H1 (cell line): ENCODE measurements around the gene GUCA2B. TPM values are rescaled to one million over a fixed set of nuclear protein-coding genes. Genes with fewer than 3 reads are reported as not detected.

Experiments
- CTCF ChIA-PET: fragments of 300-600 bp; sonication (Branson Sonifier 250); formaldehyde crosslinking; loops from one replicate; lab custom pipeline; 2021; ENCODE audit not compliant: partially characterized antibody; lab: Charles Lee
- POLR2A ChIA-PET: fragments of 300-600 bp; sonication (Branson Sonifier 250); formaldehyde crosslinking; loops from one replicate; lab custom pipeline; 2021; ENCODE audit warnings: inconsistent platforms; ENCODE audit not compliant: partially characterized antibody; lab: Charles Lee
- DNase-seq, 2 experiments: peaks; one replicate each; pipeline versions ENCODE4 v3.0.0 to v3.0.0-alpha.2; 2010 to 2022; ENCODE audit warnings: low spot score in 2 of 2, low read depth in 1 of 2, mixed read lengths in 1 of 2
- FAIRE-seq: peaks from 2 replicates; lab custom pipeline; 2011; peaks lifted over from hg19 to GRCh38; lab: Jason Lieb, UNC
- H2AFZ ChIP-seq: 2 replicates; pipeline ENCODE4 v1.8.1; 2012; ENCODE audit warnings: low read length, inconsistent platforms
- H2AK5ac ChIP-seq: 2 replicates; pipeline ENCODE4 v1.6.1; 2013; ENCODE audit warnings: low read depth, low read length
- H2BK120ac ChIP-seq: replicated peaks from 2 replicates; pipeline ENCODE3; 2013; ENCODE audit warnings: low read depth, low read length, inconsistent platforms
- H2BK12ac ChIP-seq: 2 replicates; pipeline ENCODE4 v1.6.1; 2013; ENCODE audit warnings: low read depth, low read length
- H2BK15ac ChIP-seq: 2 replicates; pipeline ENCODE4 v1.6.1; 2013; ENCODE audit warnings: low read length
- H2BK20ac ChIP-seq: 2 replicates; pipeline ENCODE4 v1.6.1; 2013; ENCODE audit warnings: low read length
- H2BK5ac ChIP-seq: 2 replicates; pipeline ENCODE4 v1.6.1; 2013; ENCODE audit warnings: low read depth, low read length
- H3K14ac ChIP-seq: 2 replicates; pipeline ENCODE4 v1.6.1; 2013; ENCODE audit warnings: inconsistent platforms; ENCODE audit not compliant: insufficient read length
- H3K18ac ChIP-seq: 2 replicates; pipeline ENCODE4 v1.6.1; 2013; ENCODE audit warnings: low read length; ENCODE audit errors: extremely low read depth
- H3K23ac ChIP-seq: 2 replicates; pipeline ENCODE4 v1.6.1; 2013; ENCODE audit warnings: inconsistent platforms; ENCODE audit not compliant: insufficient read length
- H3K23me2 ChIP-seq: 2 replicates; pipeline ENCODE4 v1.6.1; 2013; ENCODE audit warnings: low read depth, low read length
- H3K27ac ChIP-seq: 2 replicates; pipeline ENCODE4 v1.6.1; 2011; ENCODE audit warnings: low read depth, low read length, inconsistent platforms
- H3K27me3 ChIP-seq, 4 experiments: replicated peaks in 1 of 4; 1 replicate in 1 of 4; 2 replicates in 3 of 4; pipeline versions ENCODE4 v1.6.1 to v1.8.1; 2011 to 2013; ENCODE audit warnings: low read length in 3 of 4, mild to moderate bottlenecking in 3 of 4, inconsistent platforms in 2 of 4, mixed read lengths in 2 of 4, moderate library complexity in 1 of 4; ENCODE audit not compliant: control insufficient read depth in 3 of 4, insufficient read depth in 3 of 4; ENCODE audit errors: extremely low read depth in 1 of 4
- H3K36me3 ChIP-seq, 4 experiments: 2 replicates each; pipeline versions ENCODE4 v1.6.1 to v1.8.1; 2011 to 2013; ENCODE audit warnings: mild to moderate bottlenecking in 4 of 4, low read length in 3 of 4, moderate library complexity in 2 of 4, control low read depth in 1 of 4, inconsistent platforms in 1 of 4; ENCODE audit not compliant: insufficient read depth in 4 of 4, control insufficient read depth in 2 of 4
- H3K4ac ChIP-seq: replicated peaks from 2 replicates; pipeline ENCODE3; 2013; ENCODE audit warnings: low read length, low read depth, mixed read lengths, inconsistent platforms; ENCODE audit not compliant: insufficient read length
- H3K4me1 ChIP-seq, 4 experiments: replicated peaks in 1 of 4; 1 replicate in 1 of 4; 2 replicates in 3 of 4; pipeline versions ENCODE4 v1.6.1 to v1.8.1; 2011 to 2013; ENCODE audit warnings: low read length in 3 of 4, inconsistent platforms in 2 of 4, mixed read lengths in 1 of 4; ENCODE audit not compliant: insufficient read depth in 4 of 4, control insufficient read depth in 3 of 4
- H3K4me2 ChIP-seq, 2 experiments: 2 replicates each; pipeline versions ENCODE4 v1.6.1 to v1.8.1; 2011 to 2013; ENCODE audit warnings: low read depth in 2 of 2, low read length in 2 of 2, control low read depth in 1 of 2, inconsistent platforms in 1 of 2, mild to moderate bottlenecking in 1 of 2; ENCODE audit not compliant: insufficient read depth in 1 of 2
- H3K4me3 ChIP-seq, 4 experiments: fragments of 200-600, 300-600 bp in 1 of 4; sonication (generic), shearing (Covaris generic), sonication (Bioruptor Twin) in 1 of 4; 2 replicates each; pipeline versions ENCODE4 v1.5.1 to v1.8.1; 2011 to 2016; ENCODE audit warnings: low read length in 4 of 4, low read depth in 3 of 4, control low read depth in 2 of 4, inconsistent platforms in 2 of 4, mild to moderate bottlenecking in 2 of 4, mixed read lengths in 1 of 4, moderate library complexity in 1 of 4; ENCODE audit not compliant: insufficient read depth in 2 of 4; ENCODE audit errors: extremely low read depth in 1 of 4
- H3K56ac ChIP-seq: replicated peaks from 2 replicates; pipeline ENCODE3; 2013; ENCODE audit warnings: low read depth, mild to moderate bottlenecking, mixed read lengths, low read length, inconsistent platforms; ENCODE audit not compliant: insufficient read length
- H3K79me1 ChIP-seq: 2 replicates; pipeline ENCODE4 v1.6.1; 2013; ENCODE audit warnings: low read depth, low read length, control low read depth
- H3K79me2 ChIP-seq, 2 experiments: 2 replicates each; pipeline versions ENCODE4 v1.6.1 to v1.8.1; 2012 to 2013; ENCODE audit warnings: low read length in 2 of 2, mild to moderate bottlenecking in 2 of 2, inconsistent platforms in 1 of 2; ENCODE audit not compliant: insufficient read depth in 2 of 2, control insufficient read depth in 1 of 2
- H3K9ac ChIP-seq, 4 experiments: replicated peaks in 1 of 4; 1 replicate in 1 of 4; 2 replicates in 3 of 4; pipeline versions ENCODE4 v1.6.1 to v1.8.1; 2011 to 2013; ENCODE audit warnings: low read depth in 3 of 4, low read length in 3 of 4, control low read depth in 2 of 4, mild to moderate bottlenecking in 2 of 4, moderate library complexity in 2 of 4, inconsistent platforms in 1 of 4; ENCODE audit errors: extremely low read depth in 1 of 4
- H3K9me3 ChIP-seq, 2 experiments: 2 replicates each; pipeline versions ENCODE4 v1.6.1 to v1.8.1; 2012 to 2013; ENCODE audit warnings: mild to moderate bottlenecking in 2 of 2, moderate library complexity in 2 of 2, control low read depth in 1 of 2, inconsistent platforms in 1 of 2, low read depth in 1 of 2, low read length in 1 of 2, mixed read lengths in 1 of 2; ENCODE audit not compliant: insufficient read depth in 2 of 2
- H4K20me1 ChIP-seq, 2 experiments: replicated peaks in 1 of 2; 2 replicates each; pipeline versions ENCODE3 to v1.8.1; 2011 to 2013; ENCODE audit warnings: inconsistent platforms in 2 of 2, low read length in 2 of 2, mild to moderate bottlenecking in 1 of 2; ENCODE audit not compliant: insufficient read depth in 2 of 2, control insufficient read depth in 1 of 2
- H4K5ac ChIP-seq: 2 replicates; pipeline ENCODE4 v1.6.1; 2013; ENCODE audit warnings: low read length, low read depth, mixed read lengths, inconsistent platforms; ENCODE audit not compliant: insufficient read length
- H4K8ac ChIP-seq: 2 replicates; pipeline ENCODE4 v1.8.0; 2013; ENCODE audit warnings: mild to moderate bottlenecking, moderate library complexity, low read length, inconsistent platforms; ENCODE audit not compliant: insufficient read depth; ENCODE audit errors: extremely low read depth
- H4K91ac ChIP-seq: replicated peaks from 2 replicates; pipeline ENCODE3; 2013; ENCODE audit warnings: low read length, mixed read lengths, inconsistent platforms; ENCODE audit not compliant: insufficient read length
- BRCA1 ChIP-seq: IDR thresholded peaks from 2 replicates; pipeline ENCODE4 v1.6.1; 2012; ENCODE audit warnings: low read depth, low read length, improper control_type of control experiment
- CBX5 ChIP-seq: fragments of 300-800, 300-1000 bp; sonication (generic); IDR thresholded peaks from 2 replicates; pipeline ENCODE4 v1.7.1; 2016; ENCODE audit warnings: antibody characterized with exemption, low read length, low read depth
- CHD2 ChIP-seq: IDR thresholded peaks from 2 replicates; pipeline ENCODE4 v1.6.1; 2012; ENCODE audit warnings: low read length, improper control_type of control experiment
- GTF2F1 ChIP-seq: IDR thresholded peaks from 2 replicates; pipeline ENCODE4 v1.6.1; 2012; ENCODE audit warnings: low read depth, low read length, improper control_type of control experiment, borderline replicate concordance
- HDAC2 ChIP-seq, 2 experiments: fragments of 300-600 bp in 1 of 2; sonication (generic) in 1 of 2; IDR thresholded peaks; 2 replicates each; pipeline ENCODE4 v1.6.1; 2011 to 2012; ENCODE audit warnings: low read depth in 2 of 2, low read length in 2 of 2, mild to moderate bottlenecking in 2 of 2, moderate library complexity in 2 of 2, borderline replicate concordance in 1 of 2, inconsistent platforms in 1 of 2
- POLR2AphosphoS5 ChIP-seq: IDR thresholded peaks from 2 replicates; pipeline ENCODE4 v1.6.1; 2011; ENCODE audit warnings: low read depth, low read length
- RBBP5 ChIP-seq: IDR thresholded peaks from 2 replicates; pipeline ENCODE4 v1.7.1; 2012; ENCODE audit warnings: low read depth, mild to moderate bottlenecking, inconsistent platforms, low read length, moderate library complexity, borderline replicate concordance
- RNF2 ChIP-seq: fragments of 200-900, 300-1000 bp; sonication (generic); IDR thresholded peaks from 2 replicates; pipeline ENCODE4 v1.7.1; 2016; ENCODE audit warnings: borderline replicate concordance, low read depth, mild to moderate bottlenecking, antibody characterized with exemption, low read length; ENCODE audit not compliant: poor library complexity, severe bottlenecking; ENCODE audit errors: missing control alignments
- SIRT6 ChIP-seq: IDR thresholded peaks from one replicate; pipeline ENCODE4 v1.7.1; 2012; ENCODE audit warnings: low read length, inconsistent platforms
- TBP ChIP-seq: IDR thresholded peaks from 2 replicates; pipeline ENCODE4 v1.6.1; 2011; ENCODE audit warnings: low read depth, low read length, improper control_type of control experiment
- USF2 ChIP-seq: IDR thresholded peaks from 2 replicates; pipeline ENCODE4 v1.6.1; 2011; ENCODE audit warnings: low read length, improper control_type of control experiment
- ZNF274 ChIP-seq: IDR thresholded peaks from 2 replicates; pipeline ENCODE4 v1.7.0; 2012; ENCODE audit warnings: low read length, borderline replicate concordance; ENCODE audit errors: extremely low read depth
- WGBS, 2 experiments: shearing (Covaris generic) in 1 of 2; methylation state at CpG; one replicate each; pipeline versions ENCODE4 v1.1.6 to v1.1.7; 2013 to 2015; ENCODE audit warnings: low lambda C conversion rate in 2 of 2, mixed read lengths in 2 of 2, inconsistent platforms in 1 of 2, low coverage in 1 of 2, missing lambda C conversion rate in 1 of 2; ENCODE audit not compliant: insufficient replicate concordance in 2 of 2, insufficient coverage in 1 of 2, insufficient read length in 1 of 2; ENCODE audit errors: extremely low coverage in 1 of 2, missing lambda C conversion rate in 1 of 2; 5-methylcytosine and 5-hydroxymethylcytosine counted together
- polyA plus RNA-seq, 7 experiments: library from polyadenylated mRNA; depleted of rRNA in 3 of 7; stranded (reverse) in 5 of 7; unstranded in 2 of 7; fragments of >200 nt in 5 of 7; fragments of 200-250 nt in 2 of 7; gene quantifications; 1 replicate in 5 of 7; 2 replicates in 1 of 7; 4 replicates in 1 of 7; pipeline versions ENCODE4 v1.2.1 to v1.2.3, GENCODE V29; 2011 to 2013; ENCODE audit warnings: missing spikeins in 2 of 7, mixed read lengths in 2 of 7
- total RNA-seq: library from RNA; stranded (reverse); fragmentation: NEBNext Ultra II Directional; extraction: Animal tissue kit (Norgen Biotek cat#: 25700); gene quantifications from 2 replicates; pipeline ENCODE4 v1.2.1, GENCODE V29; 2021
- TF ChIP-seq, protein P1 (sequence below): IDR thresholded peaks from 2 replicates; pipeline ENCODE4 v1.6.1; 2011; ENCODE audit warnings: low read depth, mild to moderate bottlenecking, low read length; ENCODE audit not compliant: insufficient read depth

Gene GUCA2B
- total and polyA plus RNA-seq, 2 of the 8 experiments (the other 6 are each of a cell fraction or from before 2014, with no cell fraction given): not detected

GRCh38 chr1:42122408-42122807 is 30.8 kb upstream of the GUCA2B start:
- POLR2A ChIA-PET: no interaction called here
- Histone ChIP-seq H4K20me1 (no peaks in the 10 kb centered on the region), H3K14ac (no peak overlapping the region)
- TF ChIP-seq CHD2 (no peak), CBX5 (no peak), GTF2F1 (no peak), RNF2 (no peak), HDAC2 (IDR thresholded peaks at IDR 0.05; ENCODE audit: borderline replicate concordance in 1 of 2, low read depth in 2 of 2, low read length in 2 of 2) (no peak), POLR2AphosphoS5 (no peak), ZNF274 (no peak), USF2 (no peak), SIRT6 (no peak), TBP (no peak), RBBP5 (no peak), BRCA1 (no peak)
- TF ChIP-seq, protein P1, sequence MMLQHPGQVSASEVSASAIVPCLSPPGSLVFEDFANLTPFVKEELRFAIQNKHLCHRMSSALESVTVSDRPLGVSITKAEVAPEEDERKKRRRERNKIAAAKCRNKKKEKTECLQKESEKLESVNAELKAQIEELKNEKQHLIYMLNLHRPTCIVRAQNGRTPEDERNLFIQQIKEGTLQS: no peak

More at GRCh38 chr1:42122408-42122807, 30.8 kb upstream of the GUCA2B start:
- no peaks in the 10 kb centered on the region; a peak in 1 of 7 replicates for H3K27me3 ChIP-seq
- no peaks in the 10 kb centered on the region for H3K9me3 ChIP-seq
- H3K4ac ChIP-seq: no peak overlapping the region
- no peak for DNase-seq
- no peak overlapping the region for H4K5ac ChIP-seq
- H3K23ac ChIP-seq: no peak overlapping the region
- H2BK20ac ChIP-seq: no peak overlapping the region
- H3K18ac ChIP-seq: no peak overlapping the region
- no peak overlapping the region for H2BK12ac ChIP-seq
- H3K4me3 ChIP-seq: no peak overlapping the region
- no peak overlapping the region for H4K91ac ChIP-seq
- H3K23me2 ChIP-seq: no peaks in the 10 kb centered on the region; the same call in 1 of the 2 replicates
- no peak overlapping the region for H2BK120ac ChIP-seq
- no peaks in the 10 kb centered on the region for H3K36me3 ChIP-seq
- H3K79me2 ChIP-seq: no peaks in the 10 kb centered on the region
- no peak overlapping the region for H4K8ac ChIP-seq
- H3K9ac ChIP-seq: no peak overlapping the region
- no peak overlapping the region for H2AK5ac ChIP-seq
- FAIRE-seq: no peak
- H2BK5ac ChIP-seq: no peak overlapping the region
- no peak overlapping the region for H3K4me2 ChIP-seq
- no peaks in the 10 kb centered on the region for H3K79me1 ChIP-seq
- H3K27ac ChIP-seq: no peak overlapping the region
- H3K56ac ChIP-seq: no peak overlapping the region
- H3K4me1 ChIP-seq: no peaks in the 10 kb centered on the region; a peak in 1 of 7 replicates
- no peak overlapping the region for H2AFZ ChIP-seq
- H2BK15ac ChIP-seq: no peak overlapping the region
- 88% methylated on average over 3 of the region's 3 CpGs; no CpG with 5 or more reads in 1 of the 2 experiments for WGBS, 2 experiments
- CTCF ChIA-PET: no interaction called here
